Mesenchymal stem cell (in vitro differentiated cells and primary cell): ENCODE data around the gene PTPN9.
"Not testable (repeated sequence)": the region's sequence is repeated elsewhere in the genome, so short reads cannot be mapped to it uniquely, and the experiment has no call there.

ENCODE experiments used
- DNase-seq: peaks from one replicate; pipeline ENCODE4 v3.0.0-alpha.2; 2013
- H2AFZ ChIP-seq: one replicate; pipeline ENCODE4 v1.6.1; 2013; ENCODE audit warnings: low read depth, mild to moderate bottlenecking, control low read depth, inconsistent platforms, low read length, moderate library complexity
- H2AK5ac ChIP-seq: 2 replicates; pipeline ENCODE4 v1.6.1; 2013; ENCODE audit warnings: low read length, moderate library complexity, mild to moderate bottlenecking, inconsistent platforms; ENCODE audit not compliant: severe bottlenecking
- H2BK120ac ChIP-seq: one replicate; pipeline ENCODE4 v1.6.1; 2013; ENCODE audit warnings: low read depth, mild to moderate bottlenecking, inconsistent platforms, low read length, moderate library complexity
- H2BK12ac ChIP-seq, 2 experiments: one replicate each; pipeline ENCODE4 v1.6.1; 2013; ENCODE audit warnings: inconsistent platforms in 2 of 2, low read length in 2 of 2, mild to moderate bottlenecking in 2 of 2, moderate library complexity in 2 of 2, control low read depth in 1 of 2
- H2BK15ac ChIP-seq: one replicate; pipeline ENCODE4 v1.6.1; 2013; ENCODE audit warnings: mild to moderate bottlenecking, low read depth, inconsistent platforms; ENCODE audit not compliant: poor library complexity, severe bottlenecking
- H2BK5ac ChIP-seq: 2 replicates; pipeline ENCODE4 v1.6.1; 2013; ENCODE audit warnings: low read depth, mild to moderate bottlenecking, low read length, control low read depth, inconsistent platforms; ENCODE audit not compliant: poor library complexity, severe bottlenecking
- H3K14ac ChIP-seq, 2 experiments: one replicate each; pipeline ENCODE4 v1.6.1; 2013; ENCODE audit warnings: inconsistent platforms in 2 of 2, low read length in 2 of 2, control low read depth in 1 of 2, mild to moderate bottlenecking in 1 of 2, moderate library complexity in 1 of 2
- H3K18ac ChIP-seq, 2 experiments: one replicate each; pipeline ENCODE4 v1.6.1; 2013; ENCODE audit warnings: inconsistent platforms in 2 of 2, low read length in 2 of 2, control low read depth in 1 of 2, low read depth in 1 of 2, mild to moderate bottlenecking in 1 of 2
- H3K23ac ChIP-seq, 2 experiments: one replicate each; pipeline ENCODE4 v1.6.1; 2013; ENCODE audit warnings: inconsistent platforms in 2 of 2, low read length in 2 of 2, mild to moderate bottlenecking in 2 of 2, moderate library complexity in 2 of 2, control low read depth in 1 of 2
- H3K27ac ChIP-seq: 2 replicates; pipeline ENCODE4 v1.5.1; 2013; ENCODE audit warnings: mild to moderate bottlenecking, moderate library complexity, low read length, control low read depth, inconsistent platforms; ENCODE audit not compliant: poor library complexity, severe bottlenecking
- H3K27me3 ChIP-seq, 2 experiments: 2 replicates each; pipeline versions ENCODE4 v1.6.1 to v1.7.0; 2013; ENCODE audit warnings: low read length in 2 of 2, mild to moderate bottlenecking in 2 of 2, moderate library complexity in 2 of 2, control low read depth in 1 of 2, inconsistent platforms in 1 of 2; ENCODE audit not compliant: control insufficient read depth in 1 of 2, insufficient read depth in 1 of 2
- H3K36me3 ChIP-seq, 2 experiments: 2 replicates each; pipeline versions ENCODE4 v1.6.1 to v1.7.0; 2013; ENCODE audit warnings: low read length in 2 of 2, control low read depth in 1 of 2, inconsistent platforms in 1 of 2, low read depth in 1 of 2, mild to moderate bottlenecking in 1 of 2; ENCODE audit not compliant: insufficient read depth in 2 of 2, control insufficient read depth in 1 of 2
- H3K4ac ChIP-seq, 2 experiments: one replicate each; pipeline ENCODE4 v1.6.1; 2013; ENCODE audit warnings: inconsistent platforms in 2 of 2, low read length in 2 of 2, mild to moderate bottlenecking in 2 of 2, moderate library complexity in 2 of 2, control low read depth in 1 of 2, low read depth in 1 of 2
- H3K4me1 ChIP-seq: 2 replicates; pipeline ENCODE4 v1.6.1; 2013; ENCODE audit warnings: low read depth, low read length, control low read depth; ENCODE audit not compliant: control insufficient read depth, insufficient read depth
- H3K4me2 ChIP-seq: 2 replicates; pipeline ENCODE4 v1.6.1; 2013; ENCODE audit warnings: low read length, mild to moderate bottlenecking, inconsistent platforms; ENCODE audit not compliant: poor library complexity, severe bottlenecking
- H3K4me3 ChIP-seq, 2 experiments: 2 replicates each; pipeline versions ENCODE4 v1.5.1 to v1.7.0; 2013; ENCODE audit warnings: low read length in 2 of 2, mild to moderate bottlenecking in 2 of 2, control low read depth in 1 of 2, low read depth in 1 of 2; ENCODE audit not compliant: insufficient read depth in 1 of 2
- H3K79me1 ChIP-seq: replicated peaks from 2 replicates; pipeline ENCODE4 v1.6.1; 2013; ENCODE audit warnings: mild to moderate bottlenecking, control low read depth, low read length, inconsistent platforms; ENCODE audit not compliant: poor library complexity, severe bottlenecking
- H3K9ac ChIP-seq: 2 replicates; pipeline ENCODE4 v1.7.0; 2013; ENCODE audit warnings: mild to moderate bottlenecking, low read length, moderate library complexity
- H3K9me3 ChIP-seq: 2 replicates; pipeline ENCODE4 v1.7.0; 2013; ENCODE audit warnings: mild to moderate bottlenecking, low read length; ENCODE audit not compliant: control insufficient read depth
- H4K8ac ChIP-seq: one replicate; pipeline ENCODE4 v1.6.1; 2013; ENCODE audit warnings: inconsistent platforms, mild to moderate bottlenecking, low read length, moderate library complexity
- H4K91ac ChIP-seq: one replicate; pipeline ENCODE4 v1.6.1; 2013; ENCODE audit warnings: mild to moderate bottlenecking, low read length, inconsistent platforms
- WGBS: methylation state at CpG from one replicate; pipeline ENCODE4 v1.1.7; 2013; ENCODE audit warnings: mixed read lengths; 5-methylcytosine and 5-hydroxymethylcytosine counted together

Gene PTPN9

GRCh38 chr15:75583701-75584100, 4.6 kb upstream of the PTPN9 start:
- H3K4me1 ChIP-seq = peaks cover 4% of the 10 kb centered on the region
- WGBS = 92% methylated on average over 2 of the region's 5 CpGs
- H3K4me2 ChIP-seq = no peak overlapping the region

GRCh38 chr15:75582943-75583342, 3.8 kb upstream of the PTPN9 start:
- not testable (repeated sequence) for H3K4ac ChIP-seq, H3K36me3 ChIP-seq, H3K9me3 ChIP-seq, H2BK120ac ChIP-seq, H3K23ac ChIP-seq, H3K27me3 ChIP-seq, H2BK15ac ChIP-seq, H2BK5ac ChIP-seq, H3K4me1 ChIP-seq, H3K4me2 ChIP-seq, H3K9ac ChIP-seq, DNase-seq, H3K27ac ChIP-seq, H3K14ac ChIP-seq, H2AFZ ChIP-seq, H2AK5ac ChIP-seq, H3K18ac ChIP-seq, H2BK12ac ChIP-seq, H4K91ac ChIP-seq, H3K4me3 ChIP-seq, H3K79me1 ChIP-seq, H4K8ac ChIP-seq
- 89% methylated on average over 3 of the region's 5 CpGs for WGBS

More at GRCh38 chr15:75583701-75584100, 4.6 kb upstream of the PTPN9 start:
- no peak for DNase-seq
- H3K4ac ChIP-seq = no peak overlapping the region
- H2BK120ac ChIP-seq = no peak overlapping the region
- H3K9me3 ChIP-seq = no peaks in the 10 kb centered on the region
- no peak overlapping the region for H3K4me3 ChIP-seq
- H2AK5ac ChIP-seq = no peak overlapping the region
- H3K23ac ChIP-seq = no peak overlapping the region
- no peaks in the 10 kb centered on the region for H3K27me3 ChIP-seq
- no peak overlapping the region for H2BK15ac ChIP-seq
- no peak overlapping the region for H2BK12ac ChIP-seq
- H3K79me1 ChIP-seq = peaks cover 2% of the 10 kb centered on the region
- H3K36me3 ChIP-seq = peaks cover 0 to 7% of the 10 kb centered on the region in 2 experiments
- H3K27ac ChIP-seq = no peak overlapping the region
- peak overlapping the region in 1 of 2 experiments; percentile 9 for H3K18ac ChIP-seq
- peak overlapping the region; percentile 33 for H3K9ac ChIP-seq
- no peak overlapping the region for H2AFZ ChIP-seq
- no peak overlapping the region for H4K8ac ChIP-seq
- no peak overlapping the region for H2BK5ac ChIP-seq
- H3K14ac ChIP-seq = no peak overlapping the region
- no peak overlapping the region for H4K91ac ChIP-seq

GRCh38 chr15:75578173-75578947, 755 bp downstream of the PTPN9 start:
- Histone ChIP-seq H2BK12ac (peak overlapping the region in 1 of 2 experiments; percentile 78), H2BK120ac (peak overlapping the region; percentile 97), H3K4me1 (peaks cover 4% of the 10 kb centered on the region), H3K23ac (peak overlapping the region; percentile 79 to 97), H4K91ac (peak overlapping the region; percentile 94), H3K14ac (peak overlapping the region; percentile 92 to 96), H2BK5ac (peak overlapping the region; percentile 86), H2BK15ac (peak overlapping the region; percentile 97), H3K27ac (peak overlapping the region; percentile 75), H3K27me3 (no peaks in the 10 kb centered on the region), H3K9me3 (no peaks in the 10 kb centered on the region), H3K9ac (peak overlapping the region; percentile 96), H3K36me3 (peaks cover 4 to 5% of the 10 kb centered on the region in 2 experiments), H2AFZ (peak overlapping the region; percentile 42), H3K4me2 (peak overlapping the region; percentile 52), H3K79me1 (peaks cover 2% of the 10 kb centered on the region), H3K4ac (peak overlapping the region; percentile 94 to 99), H4K8ac (peak overlapping the region; percentile 27), H3K4me3 (peak overlapping the region; percentile 94 to 96), H3K18ac (peak overlapping the region; percentile 92 to 99), H2AK5ac (peak overlapping the region; percentile 82)
- WGBS = under 1% methylated on average over 59 of the region's 77 CpGs
- DNase-seq = no peak

- H3K4me2 ChIP-seq = peak overlapping the region; percentile 52
- peak overlapping the region; percentile 74 for H2BK15ac ChIP-seq
- H3K4me3 ChIP-seq = peak overlapping the region; percentile 94 to 96
- 7% methylated on average over 10 of the region's 13 CpGs for WGBS
- H3K4me1 ChIP-seq = peaks cover 4% of the 10 kb centered on the region
- H3K18ac ChIP-seq = peak overlapping the region; percentile 92 to 99
- H3K27me3 ChIP-seq = no peaks in the 10 kb centered on the region
- no peak overlapping the region for H2BK12ac ChIP-seq
- no peaks in the 10 kb centered on the region for H3K9me3 ChIP-seq
- peak; percentile 39 for DNase-seq
- peak overlapping the region; percentile 60 for H3K27ac ChIP-seq
- H2AFZ ChIP-seq = peak overlapping the region; percentile 36
- peak overlapping the region; percentile 97 for H2BK120ac ChIP-seq
- H3K79me1 ChIP-seq = peaks cover 2% of the 10 kb centered on the region
- no peak overlapping the region for H2BK5ac ChIP-seq
- H2AK5ac ChIP-seq = peak overlapping the region; percentile 82
- H3K9ac ChIP-seq = peak overlapping the region; percentile 96
- H3K36me3 ChIP-seq = peaks cover 5 to 9% of the 10 kb centered on the region in 2 experiments
- no peak overlapping the region for H3K23ac ChIP-seq
- peak overlapping the region in 1 of 2 experiments; percentile 96 for H3K14ac ChIP-seq
- H4K91ac ChIP-seq = no peak overlapping the region
- H3K4ac ChIP-seq = peak overlapping the region; percentile 94 to 99
- peak overlapping the region; percentile 27 for H4K8ac ChIP-seq
Measured at GRCh38 chr15:75577401-75578172, 1.5 kb downstream of the PTPN9 start.
